Osteoblast (primary cell): Measurements from ENCODE around the gene SLC43A3. TPM values are rescaled to one million over a fixed set of nuclear protein-coding genes. Genes with fewer than 3 reads are reported as not detected.

Source experiments
- DNase-seq: peaks from one replicate; pipeline ENCODE4 v3.0.0; 2011; ENCODE audit warnings: low spot score, mixed read lengths; ENCODE audit not compliant: insufficient read length; ENCODE audit errors: missing footprints
- H2AFZ ChIP-seq: 2 replicates; pipeline ENCODE4 v1.6.0; 2011; ENCODE audit warnings: mild to moderate bottlenecking, low read length
- H3K27ac ChIP-seq: 2 replicates; pipeline ENCODE4 v1.5.1; 2011; ENCODE audit warnings: mild to moderate bottlenecking, low read depth, low read length, moderate library complexity
- H3K27me3 ChIP-seq: 2 replicates; pipeline ENCODE4 v1.6.0; 2012; ENCODE audit warnings: mild to moderate bottlenecking, control low read depth, inconsistent platforms, low read length, moderate library complexity; ENCODE audit not compliant: insufficient read depth
- H3K36me3 ChIP-seq: 2 replicates; pipeline ENCODE4 v1.5.1; 2011; ENCODE audit warnings: mild to moderate bottlenecking, low read length, control low read depth, moderate library complexity; ENCODE audit not compliant: insufficient read depth
- H3K4me1 ChIP-seq: 2 replicates; pipeline ENCODE4 v1.5.1; 2011; ENCODE audit warnings: mild to moderate bottlenecking, low read length, control low read depth, moderate library complexity; ENCODE audit not compliant: insufficient read depth
- H3K4me2 ChIP-seq: 2 replicates; pipeline ENCODE4 v1.6.0; 2011; ENCODE audit warnings: mild to moderate bottlenecking, low read length; ENCODE audit not compliant: insufficient read depth
- H3K4me3 ChIP-seq: fragments of 200-600 bp; sonication (generic); 3 replicates; pipeline ENCODE4 v1.5.1; 2012; ENCODE audit warnings: mild to moderate bottlenecking, low read length, inconsistent platforms; ENCODE audit not compliant: insufficient read depth
- H3K79me2 ChIP-seq: 2 replicates; pipeline ENCODE4 v1.6.0; 2012; ENCODE audit warnings: mild to moderate bottlenecking, low read length, control low read depth, inconsistent platforms; ENCODE audit not compliant: insufficient read depth
- H3K9me3 ChIP-seq: 2 replicates; pipeline ENCODE4 v1.5.1; 2011; ENCODE audit warnings: low read depth, low read length, control low read depth
- H4K20me1 ChIP-seq: 2 replicates; pipeline ENCODE4 v1.6.0; 2012; ENCODE audit warnings: mild to moderate bottlenecking, low read length, control low read depth; ENCODE audit not compliant: insufficient read depth
- CTCF ChIP-seq: IDR thresholded peaks from 2 replicates; pipeline ENCODE4 v1.5.1; 2011; ENCODE audit warnings: mild to moderate bottlenecking, low read depth, low read length, moderate library complexity; ENCODE audit errors: extremely low read depth
- total RNA-seq: library from RNA; depleted of rRNA; stranded (reverse); fragments of >200 nt; gene quantifications from 2 replicates; pipeline ENCODE4 v1.2.3, GENCODE V29; 2012

Gene SLC43A3
- 51.4 and 61.0 TPM in 2 replicates for total RNA-seq

DNA sequence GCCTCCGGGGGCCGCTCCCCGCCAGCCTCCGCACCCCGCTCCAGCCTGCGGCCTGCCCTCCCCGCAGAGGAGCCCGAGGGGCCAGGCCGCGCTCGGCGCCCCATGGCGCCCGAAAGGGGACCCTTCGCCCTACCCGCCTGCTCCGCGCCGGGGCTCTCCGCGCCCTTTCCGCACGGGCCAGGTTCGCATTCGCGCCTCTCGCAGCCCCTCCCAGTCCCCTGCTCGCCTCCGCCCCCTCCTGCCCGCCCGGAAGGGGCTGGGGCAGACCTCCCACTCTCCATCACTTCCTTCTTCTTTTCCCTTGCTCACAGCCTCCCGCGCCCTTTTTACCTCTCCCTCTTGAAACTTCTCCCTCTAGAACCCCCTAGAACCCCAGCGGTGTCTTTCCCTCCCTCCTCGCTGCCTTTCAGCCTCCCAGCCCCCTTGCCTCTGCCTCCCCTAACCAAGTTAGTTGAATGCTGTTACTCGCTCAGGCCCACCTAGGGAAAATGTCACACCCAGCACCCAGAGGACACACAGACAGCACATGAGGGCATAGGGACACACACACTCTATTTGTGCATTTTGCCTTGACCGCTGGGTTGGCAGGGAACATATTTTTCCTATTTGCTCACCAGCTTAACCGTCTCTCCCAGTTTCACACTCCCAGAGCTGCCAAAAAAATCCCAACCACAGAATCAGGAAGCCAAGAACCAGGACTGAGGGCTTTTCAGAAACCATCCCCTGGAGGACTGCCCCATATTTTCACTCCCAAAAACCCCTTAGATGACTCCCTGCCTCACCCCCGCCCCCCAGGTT lies at the start of gene SLC43A3:
Gene SLC43A3, minus strand, starts transcription at position 193 of the 798 bp plus-strand sequence. CDS start 949 bp downstream, outside the sequence.
- no peaks in the 10 kb centered on the region for H3K27me3 ChIP-seq
- TF ChIP-seq CTCF = no peak
- peaks cover 14% of the 10 kb centered on the region for H3K36me3 ChIP-seq
- peak within 1 kb of the TSS; percentile 74 for H3K4me2 ChIP-seq
- peaks cover 20% of the 10 kb centered on the region for H3K79me2 ChIP-seq
- H3K9me3 ChIP-seq = no peaks in the 10 kb centered on the region
- H3K27ac ChIP-seq = peak within 1 kb of the TSS; percentile 96
- DNase-seq = peak; percentile 89
- H4K20me1 ChIP-seq = no peaks in the 10 kb centered on the region
- H3K4me1 ChIP-seq = peaks cover 49% of the 10 kb centered on the region
- H3K4me3 ChIP-seq = peak within 1 kb of the TSS; percentile 69
- peak within 1 kb of the TSS; percentile 81 for H2AFZ ChIP-seq

GRCh38 chr11:57476047-57476756 lies 49.3 kb upstream of the SLC43A3 start:
- H3K27ac ChIP-seq = no peak overlapping the region
- no peak for TF ChIP-seq CTCF
- H3K4me3 ChIP-seq = peak overlapping the region; percentile 60
- H3K9me3 ChIP-seq = no peaks in the 10 kb centered on the region
- H4K20me1 ChIP-seq = no peaks in the 10 kb centered on the region
- H3K27me3 ChIP-seq = peaks cover 33% of the 10 kb centered on the region
- H3K79me2 ChIP-seq = no peaks in the 10 kb centered on the region
- no peaks in the 10 kb centered on the region for H3K36me3 ChIP-seq
- H3K4me1 ChIP-seq = no peaks in the 10 kb centered on the region
- no peak overlapping the region for H2AFZ ChIP-seq
- peak; percentile 91 for DNase-seq
- peak overlapping the region; percentile 75 for H3K4me2 ChIP-seq

DNA sequence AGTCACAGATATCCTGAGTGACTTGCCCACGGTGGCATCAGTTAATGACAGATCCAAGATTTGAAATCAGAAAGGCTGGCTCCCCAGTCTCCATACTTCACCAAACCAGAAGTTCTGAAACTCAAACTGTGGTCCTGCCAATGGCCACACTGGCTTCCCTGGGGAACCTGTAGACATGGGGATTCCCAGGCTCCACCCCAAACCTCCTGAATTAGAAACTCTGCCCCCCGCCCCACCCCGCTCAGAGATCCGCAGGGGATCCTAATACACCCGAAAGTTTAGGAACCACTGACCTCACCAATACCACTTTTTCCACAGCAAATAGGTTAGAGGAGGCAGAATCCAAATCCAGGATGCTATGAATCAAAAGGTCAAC lies 48.7 kb upstream of the SLC43A3 start:
- no peaks in the 10 kb centered on the region for H3K4me1 ChIP-seq
- H2AFZ ChIP-seq = no peak overlapping the region
- peak overlapping the region; percentile 75 for H3K4me2 ChIP-seq
- no peak overlapping the region for H3K27ac ChIP-seq
- no peaks in the 10 kb centered on the region for H3K9me3 ChIP-seq
- H3K27me3 ChIP-seq = peaks cover 27% of the 10 kb centered on the region
- H3K36me3 ChIP-seq = no peaks in the 10 kb centered on the region
- no peaks in the 10 kb centered on the region for H3K79me2 ChIP-seq
- H4K20me1 ChIP-seq = no peaks in the 10 kb centered on the region
- peak; percentile 39 for DNase-seq
- TF ChIP-seq CTCF = no peak
- no peak overlapping the region for H3K4me3 ChIP-seq

GRCh38 chr11:57475191-57475590 lies 48.3 kb upstream of the SLC43A3 start:
- DNase-seq = peak; percentile 58
- Histone ChIP-seq H3K9me3 (no peaks in the 10 kb centered on the region), H3K4me3 (no peak overlapping the region), H3K27me3 (peaks cover 25% of the 10 kb centered on the region), H3K27ac (no peak overlapping the region), H4K20me1 (no peaks in the 10 kb centered on the region), H3K4me2 (no peak overlapping the region), H3K36me3 (no peaks in the 10 kb centered on the region), H2AFZ (no peak overlapping the region), H3K79me2 (no peaks in the 10 kb centered on the region), H3K4me1 (no peaks in the 10 kb centered on the region)
- TF ChIP-seq CTCF = no peak
